HEK293 (cell line): Measurements from ENCODE around the gene SULT2B1.

Experiments
- KLF1 ChIP-seq: fragments of 450-650 bp; formaldehyde crosslinking; IDR thresholded peaks from 2 replicates; pipeline ENCODE4 v1.5.1; 2016; ENCODE audit warnings: missing biosample characterization, missing genetic modification characterization
- RBAK ChIP-seq: fragments of 450-650 bp; formaldehyde crosslinking; IDR thresholded peaks from 2 replicates; pipeline ENCODE4 v1.5.1; 2016; ENCODE audit warnings: missing biosample characterization, missing genetic modification characterization
- SCRT2 ChIP-seq: fragments of 450-650 bp; formaldehyde crosslinking; IDR thresholded peaks from 2 replicates; pipeline ENCODE4 v1.5.1; 2016; ENCODE audit warnings: missing biosample characterization, missing genetic modification characterization
- ZBTB20 ChIP-seq: fragments of 450-650 bp; formaldehyde crosslinking; IDR thresholded peaks from 2 replicates; pipeline ENCODE4 v1.5.1; 2016; ENCODE audit warnings: missing biosample characterization, missing genetic modification characterization
- ZFP69B ChIP-seq: fragments of 450-650 bp; formaldehyde crosslinking; IDR thresholded peaks from 2 replicates; pipeline ENCODE4 v1.5.1; 2016; ENCODE audit warnings: missing biosample characterization, missing genetic modification characterization
- ZNF138 ChIP-seq: fragments of 450-650 bp; formaldehyde crosslinking; IDR thresholded peaks from 2 replicates; pipeline ENCODE4 v1.5.1; 2016; ENCODE audit warnings: missing biosample characterization, missing genetic modification characterization, borderline replicate concordance
- ZNF155 ChIP-seq: fragments of 450-650 bp; formaldehyde crosslinking; IDR thresholded peaks from 2 replicates; pipeline ENCODE4 v1.5.1; 2016; ENCODE audit warnings: missing biosample characterization, missing genetic modification characterization
- ZNF2 ChIP-seq: fragments of 450-650 bp; formaldehyde crosslinking; IDR thresholded peaks from 2 replicates; pipeline ENCODE4 v1.5.1; 2016; ENCODE audit warnings: missing biosample characterization, missing genetic modification characterization
- ZNF335 ChIP-seq: fragments of 450-650 bp; formaldehyde crosslinking; conservative IDR thresholded peaks from 2 replicates; pipeline ENCODE4 v1.5.1; 2016; ENCODE audit warnings: missing biosample characterization, missing genetic modification characterization
- ZNF341 ChIP-seq: fragments of 450-650 bp; formaldehyde crosslinking; IDR thresholded peaks from 2 replicates; pipeline ENCODE4; 2016; ENCODE audit warnings: low read depth, missing biosample characterization, missing genetic modification characterization
- ZNF366 ChIP-seq: fragments of 450-650 bp; formaldehyde crosslinking; conservative IDR thresholded peaks from 2 replicates; pipeline ENCODE4 v1.5.1; 2016; ENCODE audit warnings: missing biosample characterization, missing genetic modification characterization
- ZNF391 ChIP-seq: fragments of 450-650 bp; formaldehyde crosslinking; IDR thresholded peaks from 2 replicates; pipeline ENCODE4 v1.5.1; 2016; ENCODE audit warnings: low read depth, missing biosample characterization, missing genetic modification characterization, borderline replicate concordance
- ZNF426 ChIP-seq: fragments of 450-650 bp; formaldehyde crosslinking; IDR thresholded peaks from 2 replicates; pipeline ENCODE4 v1.5.1; 2017; ENCODE audit warnings: missing biosample characterization, missing genetic modification characterization, mild to moderate bottlenecking, inconsistent platforms, moderate library complexity
- ZNF610 ChIP-seq: fragments of 450-650 bp; formaldehyde crosslinking; IDR thresholded peaks from 2 replicates; pipeline ENCODE4 v1.5.1; 2016; ENCODE audit warnings: missing biosample characterization, missing genetic modification characterization, borderline replicate concordance
- ZNF621 ChIP-seq: fragments of 450-650 bp; formaldehyde crosslinking; IDR thresholded peaks from 2 replicates; pipeline ENCODE4 v1.5.1; 2017; ENCODE audit warnings: missing biosample characterization, missing genetic modification characterization
- ZNF624 ChIP-seq: fragments of 450-650 bp; formaldehyde crosslinking; IDR thresholded peaks from 2 replicates; pipeline ENCODE4 v1.5.1; 2017; ENCODE audit warnings: missing biosample characterization, missing genetic modification characterization
- ZNF629 ChIP-seq: fragments of 450-650 bp; formaldehyde crosslinking; IDR thresholded peaks from 2 replicates; pipeline ENCODE4 v1.5.1; 2017; ENCODE audit warnings: missing biosample characterization, missing genetic modification characterization
- ZNF658 ChIP-seq: fragments of 450-650 bp; formaldehyde crosslinking; IDR thresholded peaks from 2 replicates; pipeline ENCODE4; 2016; ENCODE audit warnings: missing biosample characterization, missing genetic modification characterization
- ZSCAN16 ChIP-seq: fragments of 450-650 bp; formaldehyde crosslinking; IDR thresholded peaks from 2 replicates; pipeline ENCODE4 v1.5.1; 2016; ENCODE audit warnings: missing biosample characterization, missing genetic modification characterization
- TF ChIP-seq, protein P1 (sequence below): fragments of 450-650 bp; formaldehyde crosslinking; IDR thresholded peaks from 2 replicates; pipeline ENCODE4 v1.5.1; 2016; ENCODE audit warnings: missing biosample characterization, missing genetic modification characterization
- TF ChIP-seq, protein P2 (sequence below): fragments of 450-650 bp; formaldehyde crosslinking; IDR thresholded peaks from 2 replicates; pipeline ENCODE4 v1.5.1; 2016; ENCODE audit warnings: missing biosample characterization, missing genetic modification characterization
- TF ChIP-seq, protein P3 (sequence below): fragments of 450-650 bp; IDR thresholded peaks from 2 replicates; pipeline ENCODE4 v1.5.1; 2018; ENCODE audit warnings: missing biosample characterization, missing genetic modification characterization
- TF ChIP-seq, protein P4 (sequence below): fragments of 450-650 bp; formaldehyde crosslinking; conservative IDR thresholded peaks from 2 replicates; pipeline ENCODE4 v1.5.1; 2016; ENCODE audit warnings: low read depth, missing biosample characterization, missing genetic modification characterization
- TF ChIP-seq, protein P5 (sequence below): fragments of 450-650 bp; formaldehyde crosslinking; IDR thresholded peaks from 2 replicates; pipeline ENCODE4 v1.5.1; 2016; ENCODE audit warnings: missing biosample characterization, missing genetic modification characterization
- TF ChIP-seq, protein P6 (sequence below): fragments of 450-650 bp; formaldehyde crosslinking; IDR thresholded peaks from 2 replicates; pipeline ENCODE4 v1.5.1; 2016; ENCODE audit warnings: missing biosample characterization, missing genetic modification characterization

The SULT2B1 gene

DNA sequence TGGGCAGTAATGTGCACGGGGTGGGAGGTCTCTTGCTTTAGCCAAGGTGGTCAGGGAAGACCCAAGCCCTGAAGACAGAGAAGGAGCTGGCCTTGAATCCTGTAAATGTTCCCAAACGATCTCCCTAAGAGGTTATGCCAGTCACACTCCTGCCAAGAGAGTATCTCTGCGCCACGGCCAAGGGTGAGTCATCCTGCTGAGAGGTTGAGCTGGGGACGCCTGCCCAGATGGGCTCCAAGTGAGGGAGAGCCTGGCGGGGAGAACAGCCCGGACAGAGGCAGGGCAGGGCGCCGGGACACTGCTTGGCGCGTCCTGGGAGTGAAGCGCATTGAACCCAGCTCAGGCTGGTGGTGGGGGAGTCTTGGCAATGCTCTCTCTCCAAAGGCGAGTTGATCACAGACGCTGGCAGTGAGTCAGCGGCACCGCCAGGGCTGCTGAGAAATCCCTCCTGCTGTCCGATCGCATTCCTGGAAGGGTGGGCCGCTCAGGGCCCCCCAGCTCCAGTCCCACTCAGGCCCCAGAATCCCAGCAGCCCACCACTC is 16.4 kb downstream of the SULT2B1 start (continued):
- TF ChIP-seq, protein P1, sequence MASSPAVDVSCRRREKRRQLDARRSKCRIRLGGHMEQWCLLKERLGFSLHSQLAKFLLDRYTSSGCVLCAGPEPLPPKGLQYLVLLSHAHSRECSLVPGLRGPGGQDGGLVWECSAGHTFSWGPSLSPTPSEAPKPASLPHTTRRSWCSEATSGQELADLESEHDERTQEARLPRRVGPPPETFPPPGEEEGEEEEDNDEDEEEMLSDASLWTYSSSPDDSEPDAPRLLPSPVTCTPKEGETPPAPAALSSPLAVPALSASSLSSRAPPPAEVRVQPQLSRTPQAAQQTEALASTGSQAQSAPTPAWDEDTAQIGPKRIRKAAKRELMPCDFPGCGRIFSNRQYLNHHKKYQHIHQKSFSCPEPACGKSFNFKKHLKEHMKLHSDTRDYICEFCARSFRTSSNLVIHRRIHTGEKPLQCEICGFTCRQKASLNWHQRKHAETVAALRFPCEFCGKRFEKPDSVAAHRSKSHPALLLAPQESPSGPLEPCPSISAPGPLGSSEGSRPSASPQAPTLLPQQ: peak; percentile 48; the same call in 1 of the 2 replicates
- TF ChIP-seq, protein P2, sequence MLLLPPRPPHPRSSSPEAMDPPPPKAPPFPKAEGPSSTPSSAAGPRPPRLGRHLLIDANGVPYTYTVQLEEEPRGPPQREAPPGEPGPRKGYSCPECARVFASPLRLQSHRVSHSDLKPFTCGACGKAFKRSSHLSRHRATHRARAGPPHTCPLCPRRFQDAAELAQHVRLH (tag by site-specific recombination): no peak
- peak; percentile 63 for TF ChIP-seq ZNF335 (tag by site-specific recombination)
- TF ChIP-seq, protein P3, sequence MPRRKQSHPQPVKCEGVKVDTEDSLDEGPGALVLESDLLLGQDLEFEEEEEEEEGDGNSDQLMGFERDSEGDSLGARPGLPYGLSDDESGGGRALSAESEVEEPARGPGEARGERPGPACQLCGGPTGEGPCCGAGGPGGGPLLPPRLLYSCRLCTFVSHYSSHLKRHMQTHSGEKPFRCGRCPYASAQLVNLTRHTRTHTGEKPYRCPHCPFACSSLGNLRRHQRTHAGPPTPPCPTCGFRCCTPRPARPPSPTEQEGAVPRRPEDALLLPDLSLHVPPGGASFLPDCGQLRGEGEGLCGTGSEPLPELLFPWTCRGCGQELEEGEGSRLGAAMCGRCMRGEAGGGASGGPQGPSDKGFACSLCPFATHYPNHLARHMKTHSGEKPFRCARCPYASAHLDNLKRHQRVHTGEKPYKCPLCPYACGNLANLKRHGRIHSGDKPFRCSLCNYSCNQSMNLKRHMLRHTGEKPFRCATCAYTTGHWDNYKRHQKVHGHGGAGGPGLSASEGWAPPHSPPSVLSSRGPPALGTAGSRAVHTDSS (tag by site-specific recombination): no peak
- no peak for TF ChIP-seq ZNF624
- TF ChIP-seq, protein P4, sequence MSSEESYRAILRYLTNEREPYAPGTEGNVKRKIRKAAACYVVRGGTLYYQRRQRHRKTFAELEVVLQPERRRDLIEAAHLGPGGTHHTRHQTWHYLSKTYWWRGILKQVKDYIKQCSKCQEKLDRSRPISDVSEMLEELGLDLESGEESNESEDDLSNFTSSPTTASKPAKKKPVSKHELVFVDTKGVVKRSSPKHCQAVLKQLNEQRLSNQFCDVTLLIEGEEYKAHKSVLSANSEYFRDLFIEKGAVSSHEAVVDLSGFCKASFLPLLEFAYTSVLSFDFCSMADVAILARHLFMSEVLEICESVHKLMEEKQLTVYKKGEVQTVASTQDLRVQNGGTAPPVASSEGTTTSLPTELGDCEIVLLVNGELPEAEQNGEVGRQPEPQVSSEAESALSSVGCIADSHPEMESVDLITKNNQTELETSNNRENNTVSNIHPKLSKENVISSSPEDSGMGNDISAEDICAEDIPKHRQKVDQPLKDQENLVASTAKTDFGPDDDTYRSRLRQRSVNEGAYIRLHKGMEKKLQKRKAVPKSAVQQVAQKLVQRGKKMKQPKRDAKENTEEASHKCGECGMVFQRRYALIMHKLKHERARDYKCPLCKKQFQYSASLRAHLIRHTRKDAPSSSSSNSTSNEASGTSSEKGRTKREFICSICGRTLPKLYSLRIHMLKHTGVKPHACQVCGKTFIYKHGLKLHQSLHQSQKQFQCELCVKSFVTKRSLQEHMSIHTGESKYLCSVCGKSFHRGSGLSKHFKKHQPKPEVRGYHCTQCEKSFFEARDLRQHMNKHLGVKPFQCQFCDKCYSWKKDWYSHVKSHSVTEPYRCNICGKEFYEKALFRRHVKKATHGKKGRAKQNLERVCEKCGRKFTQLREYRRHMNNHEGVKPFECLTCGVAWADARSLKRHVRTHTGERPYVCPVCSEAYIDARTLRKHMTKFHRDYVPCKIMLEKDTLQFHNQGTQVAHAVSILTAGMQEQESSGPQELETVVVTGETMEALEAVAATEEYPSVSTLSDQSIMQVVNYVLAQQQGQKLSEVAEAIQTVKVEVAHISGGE: no peak
- TF ChIP-seq ZSCAN16: no peak
- TF ChIP-seq ZNF426 (tag by site-specific recombination): no peak
- TF ChIP-seq ZNF658: no peak
- no peak for TF ChIP-seq KLF1 (tag by site-specific recombination)
- TF ChIP-seq ZNF629 (tag by site-specific recombination): peak; percentile 58; the same call in 1 of the 2 replicates
- peak; percentile 13; the same call in 1 of the 2 replicates for TF ChIP-seq ZFP69B (tag by site-specific recombination)
- TF ChIP-seq RBAK: no peak
- TF ChIP-seq, protein P5, sequence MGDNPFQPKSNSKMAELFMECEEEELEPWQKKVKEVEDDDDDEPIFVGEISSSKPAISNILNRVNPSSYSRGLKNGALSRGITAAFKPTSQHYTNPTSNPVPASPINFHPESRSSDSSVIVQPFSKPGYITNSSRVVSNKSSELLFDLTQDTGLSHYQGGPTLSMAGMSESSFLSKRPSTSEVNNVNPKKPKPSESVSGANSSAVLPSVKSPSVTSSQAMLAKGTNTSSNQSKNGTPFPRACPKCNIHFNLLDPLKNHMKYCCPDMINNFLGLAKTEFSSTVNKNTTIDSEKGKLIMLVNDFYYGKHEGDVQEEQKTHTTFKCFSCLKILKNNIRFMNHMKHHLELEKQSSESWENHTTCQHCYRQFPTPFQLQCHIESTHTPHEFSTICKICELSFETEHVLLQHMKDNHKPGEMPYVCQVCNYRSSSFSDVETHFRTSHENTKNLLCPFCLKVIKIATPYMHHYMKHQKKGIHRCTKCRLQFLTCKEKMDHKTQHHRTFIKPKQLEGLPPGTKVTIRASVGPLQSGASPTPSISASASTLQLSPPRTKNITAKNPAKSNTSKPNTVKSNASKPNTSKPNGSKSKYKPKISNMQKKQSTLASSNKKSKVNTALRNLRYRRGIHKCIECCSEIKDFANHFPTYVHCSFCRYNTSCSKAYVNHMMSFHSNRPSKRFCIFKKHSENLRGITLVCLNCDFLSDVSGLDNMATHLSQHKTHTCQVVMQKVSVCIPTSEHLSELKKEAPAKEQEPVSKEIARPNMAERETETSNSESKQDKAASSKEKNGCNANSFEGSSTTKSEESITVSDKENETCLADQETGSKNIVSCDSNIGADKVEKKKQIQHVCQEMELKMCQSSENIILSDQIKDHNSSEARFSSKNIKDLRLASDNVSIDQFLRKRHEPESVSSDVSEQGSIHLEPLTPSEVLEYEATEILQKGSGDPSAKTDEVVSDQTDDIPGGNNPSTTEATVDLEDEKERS (tag by site-specific recombination): no peak
- no peak for TF ChIP-seq ZNF155 (tag by site-specific recombination)
- peak; percentile 19; the same call in 1 of the 2 replicates for TF ChIP-seq ZNF391 (tag by site-specific recombination)
- TF ChIP-seq, protein P6, sequence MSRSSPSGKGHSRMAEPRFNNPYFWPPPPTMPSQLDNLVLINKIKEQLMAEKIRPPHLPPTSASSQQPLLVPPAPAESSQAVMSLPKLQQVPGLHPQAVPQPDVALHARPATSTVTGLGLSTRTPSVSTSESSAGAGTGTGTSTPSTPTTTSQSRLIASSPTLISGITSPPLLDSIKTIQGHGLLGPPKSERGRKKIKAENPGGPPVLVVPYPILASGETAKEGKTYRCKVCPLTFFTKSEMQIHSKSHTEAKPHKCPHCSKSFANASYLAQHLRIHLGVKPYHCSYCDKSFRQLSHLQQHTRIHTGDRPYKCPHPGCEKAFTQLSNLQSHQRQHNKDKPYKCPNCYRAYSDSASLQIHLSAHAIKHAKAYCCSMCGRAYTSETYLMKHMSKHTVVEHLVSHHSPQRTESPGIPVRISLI (tag by site-specific recombination): peak; percentile 54; the same call in 1 of the 2 replicates
- peak; percentile 63; the same call in 1 of the 2 replicates for TF ChIP-seq ZBTB20 (tag by site-specific recombination)
- TF ChIP-seq ZNF621: no peak
- TF ChIP-seq ZNF610 (tag by site-specific recombination): no peak
- TF ChIP-seq SCRT2 (tag by site-specific recombination): 0 out of 2 replicates have a peak, but pooled peaks have one; percentile 14
- TF ChIP-seq ZNF341 (tag by site-specific recombination): peak; percentile 86
- no peak for TF ChIP-seq ZNF138 (tag by site-specific recombination)
- peak; percentile 61; the same call in 1 of the 2 replicates for TF ChIP-seq ZNF366 (tag by site-specific recombination)
- no peak for TF ChIP-seq ZNF2
- TF ChIP-seq, all 188 proteins: peak for 33
